ENCODE data around the gene RPL18A. TPM values are rescaled to one million over a fixed set of nuclear protein-coding genes. Genes with fewer than 3 reads are reported as not detected.

RPL18A gene
- polyA plus RNA-seq, 2 of the 4 experiments (the other 2 are of a cell fraction): 696 to 1,807 TPM

DNA sequence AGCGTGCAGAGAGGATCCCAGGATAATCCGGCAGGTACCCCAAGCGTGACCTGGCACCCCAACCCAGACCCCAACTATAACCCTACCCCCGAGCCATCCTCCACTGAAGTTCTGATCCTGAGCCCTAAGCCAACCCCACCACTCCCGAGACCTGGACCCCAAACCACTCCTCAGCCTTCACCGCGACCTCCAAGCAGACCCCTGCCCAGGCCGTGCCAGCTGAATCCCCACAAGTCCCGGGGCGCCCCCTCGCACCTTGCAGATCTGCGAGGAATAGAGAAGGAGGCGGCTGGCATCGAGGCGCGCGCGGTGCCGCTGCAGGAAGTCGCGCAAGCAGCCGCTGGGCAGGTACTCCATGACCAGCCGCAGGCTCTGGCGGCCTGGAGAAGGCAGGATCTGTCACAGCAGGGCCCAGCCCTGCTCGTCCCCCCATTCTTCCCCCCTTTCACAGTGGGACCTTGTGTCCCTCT, 28.3 kb upstream of the RPL18A start:
- Histone ChIP-seq H3K4me3 (no peak overlapping the region), H3K4me1 (peaks cover 4% of the 10 kb centered on the region; the same call in 1 of the 3 replicates), H3K4me2 (no peak overlapping the region; the same call in 2 of the 3 replicates), H3K27ac (0 out of 6 replicates have a peak overlapping the region, but pooled peaks of 1 of the 2 experiments have one; percentile 38), H3K9me3 (no peaks in the 10 kb centered on the region)
- no peak for ATAC-seq
- POLR2A ChIA-PET: interaction anchor here (1.0 to 1.3 kb wide), 2 partner anchors 20 to 28 kb away, joined by 3 to 9 read pairs; partner anchors contain the start of gene RPL18A
- FAIRE-seq: no peak
- TF ChIP-seq NFE2L2 (conservative IDR thresholded peaks at IDR 0.05; ENCODE audit: low read length) (no peak), POLR2AphosphoS2 (conservative IDR thresholded peaks at IDR 0.05; ENCODE audit: low read length) (no peak), PBX3 (IDR thresholded peaks at IDR 0.05) (no peak), NPAS2 (CRISPR knock-in tag; IDR thresholded peaks at IDR 0.05; ENCODE audit: borderline replicate concordance) (no peak), EHMT2 (IDR thresholded peaks at IDR 0.05; ENCODE audit: low read depth) (no peak), MAX (IDR thresholded peaks at IDR 0.05) (no peak), TP53 (CRISPR knock-in tag; IDR thresholded peaks at IDR 0.05) (no peak), ESRRA (IDR thresholded peaks at IDR 0.05; ENCODE audit: borderline replicate concordance, low read length) (no peak), KDM1A (IDR thresholded peaks at IDR 0.05; ENCODE audit: low read depth) (no peak), RAD21 (conservative IDR thresholded peaks at IDR 0.05 in 1 of 2, IDR thresholded peaks at IDR 0.05 in 1 of 2) (no peak)
- TF ChIP-seq, protein P1, sequence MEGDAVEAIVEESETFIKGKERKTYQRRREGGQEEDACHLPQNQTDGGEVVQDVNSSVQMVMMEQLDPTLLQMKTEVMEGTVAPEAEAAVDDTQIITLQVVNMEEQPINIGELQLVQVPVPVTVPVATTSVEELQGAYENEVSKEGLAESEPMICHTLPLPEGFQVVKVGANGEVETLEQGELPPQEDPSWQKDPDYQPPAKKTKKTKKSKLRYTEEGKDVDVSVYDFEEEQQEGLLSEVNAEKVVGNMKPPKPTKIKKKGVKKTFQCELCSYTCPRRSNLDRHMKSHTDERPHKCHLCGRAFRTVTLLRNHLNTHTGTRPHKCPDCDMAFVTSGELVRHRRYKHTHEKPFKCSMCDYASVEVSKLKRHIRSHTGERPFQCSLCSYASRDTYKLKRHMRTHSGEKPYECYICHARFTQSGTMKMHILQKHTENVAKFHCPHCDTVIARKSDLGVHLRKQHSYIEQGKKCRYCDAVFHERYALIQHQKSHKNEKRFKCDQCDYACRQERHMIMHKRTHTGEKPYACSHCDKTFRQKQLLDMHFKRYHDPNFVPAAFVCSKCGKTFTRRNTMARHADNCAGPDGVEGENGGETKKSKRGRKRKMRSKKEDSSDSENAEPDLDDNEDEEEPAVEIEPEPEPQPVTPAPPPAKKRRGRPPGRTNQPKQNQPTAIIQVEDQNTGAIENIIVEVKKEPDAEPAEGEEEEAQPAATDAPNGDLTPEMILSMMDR (IDR thresholded peaks at IDR 0.05): no peak
- WGBS (ENCODE audit: missing lambda C conversion rate): 90% methylated on average over 6 of the region's 25 CpGs
- CTCF ChIA-PET: interaction anchor here (1.9 kb wide), 1 partner anchor 24 kb away, joined by 9 read pairs; no protein-coding TSS in a partner anchor
- no peak for DNase-seq (ENCODE audit: low read depth in 1 of 2, low spot score in 1 of 2)

DNA sequence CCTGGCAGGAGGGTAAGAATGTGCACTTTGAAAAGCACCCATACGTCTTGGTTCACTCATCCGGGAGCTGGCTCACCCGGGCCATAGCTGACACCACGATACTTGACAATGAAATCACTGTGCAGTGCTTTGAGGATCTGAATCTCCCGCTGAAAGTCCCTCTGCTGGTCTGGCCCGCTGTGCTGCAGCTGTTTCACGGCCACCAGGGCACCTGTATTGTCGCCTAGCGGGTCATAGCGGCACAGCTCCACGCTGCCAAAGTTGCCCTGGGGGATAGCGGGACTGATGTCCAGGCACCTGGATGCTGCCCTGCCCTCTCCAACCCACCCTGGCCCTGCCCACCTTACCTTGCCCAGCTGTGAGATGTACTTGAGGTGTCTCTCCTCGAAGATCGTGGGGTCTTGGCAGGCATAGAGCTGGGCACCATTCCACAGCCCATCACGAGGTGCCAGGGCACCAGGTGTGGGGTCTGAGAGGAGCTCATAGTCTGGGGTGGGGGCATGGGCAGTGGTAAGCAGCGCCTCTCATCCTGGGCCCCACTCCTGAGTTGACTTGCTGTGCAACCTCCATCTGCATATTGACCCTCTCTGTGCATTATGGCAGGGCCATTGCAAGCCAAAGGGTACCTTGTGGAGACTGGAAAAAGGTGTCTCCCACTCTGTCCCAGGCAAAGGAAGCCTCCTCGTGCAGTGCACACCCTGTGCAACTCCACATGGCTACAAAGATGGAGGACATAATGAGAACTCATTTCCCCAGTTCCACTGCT, 27.1 kb upstream of the RPL18A start:
- ChIA-PET POLR2A (interaction anchor here (0.5 kb wide), 1 partner anchor 8 kb away, joined by 3 read pairs; no protein-coding TSS in a partner anchor), CTCF (interaction anchor here (0.9 to 1.9 kb wide), 3 partner anchors 10 to 27 kb away, joined by 4 to 9 read pairs (median 4); partner anchors contain the start of gene RPL18A)
- DNase-seq (ENCODE audit: low read depth in 1 of 2, low spot score in 1 of 2) (no peak), ATAC-seq (no peak), FAIRE-seq (no peak)
- 83% methylated on average over 15 of the region's 17 CpGs for WGBS (ENCODE audit: missing lambda C conversion rate)
- TF ChIP-seq KDM1A (IDR thresholded peaks at IDR 0.05; ENCODE audit: low read depth) (peak; percentile 33; the same call in 1 of the 2 replicates), CHD4 (IDR thresholded peaks at IDR 0.05; ENCODE audit: borderline replicate concordance) (no peak), ZFP36 (IDR thresholded peaks at IDR 0.05; ENCODE audit: borderline replicate concordance, partially characterized antibody) (peak; percentile 9)
- Histone ChIP-seq H3K4me1 (peaks cover 4% of the 10 kb centered on the region; the same call in 1 of the 3 replicates), H3K4me2 (no peak overlapping the region), H3K4me3 (no peak overlapping the region), H3K9me3 (no peaks in the 10 kb centered on the region), H3K27ac (no peak overlapping the region)

DNA sequence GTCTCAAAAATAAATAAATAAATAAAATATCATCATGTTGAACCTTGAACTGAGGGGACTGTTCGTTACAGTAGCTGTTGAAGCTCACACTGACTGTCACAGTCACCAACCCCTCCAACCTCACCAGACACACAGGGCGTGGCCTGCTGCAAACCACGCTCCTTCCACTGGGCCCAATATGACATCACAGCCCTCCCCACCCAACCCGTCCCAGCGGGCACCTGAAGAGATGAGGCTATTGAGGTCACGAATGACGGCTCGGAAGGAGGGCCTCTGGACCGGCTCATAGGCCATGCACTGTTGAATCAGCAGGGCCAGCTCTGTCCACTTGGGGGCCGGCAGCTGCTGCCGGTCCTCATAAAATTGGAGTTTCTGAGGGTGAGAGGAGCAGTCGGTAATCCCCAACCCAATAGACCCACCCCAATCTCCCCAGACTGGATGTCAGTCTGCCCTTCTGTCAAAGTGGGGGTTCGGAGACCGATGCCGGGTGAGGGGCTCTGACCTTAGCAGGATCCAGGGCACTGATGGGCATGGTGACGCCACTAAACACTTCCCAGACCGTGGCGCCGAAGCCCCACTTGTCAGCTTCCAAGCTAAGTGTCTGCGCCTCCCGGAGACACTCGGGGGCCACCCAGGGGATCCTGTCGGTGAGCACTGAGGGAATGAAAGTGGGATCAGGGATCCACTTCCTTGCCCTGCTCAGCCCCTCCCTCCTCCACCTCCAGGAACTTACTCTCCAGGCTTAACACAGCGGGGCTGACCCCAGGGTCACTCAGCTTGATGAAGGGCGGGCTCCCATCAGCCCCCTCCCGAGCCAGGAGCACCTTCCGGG, 25.1 kb upstream of the RPL18A start:
- 87% methylated on average over 14 of the region's 27 CpGs for WGBS (ENCODE audit: missing lambda C conversion rate)
- no peaks in the 10 kb centered on the region for H3K9me3 ChIP-seq
- no peak overlapping the region for H3K4me2 ChIP-seq
- CTCF ChIA-PET: no interaction called here
- peak in 1 of 2 experiments; percentile 35 for DNase-seq (ENCODE audit: low read depth in 1 of 2, low spot score in 1 of 2)
- POLR2A ChIA-PET: interaction anchor here (1.0 kb wide), 1 partner anchor 25 kb away, joined by 3 read pairs; the partner anchor contains the start of gene RPL18A
- no peak for FAIRE-seq
- H3K4me3 ChIP-seq: no peak overlapping the region
- peaks cover 3% of the 10 kb centered on the region; the same call in 1 of the 3 replicates for H3K4me1 ChIP-seq
- 0 out of 6 replicates have a peak, but pooled peaks of 1 of the 2 experiments have one; percentile 22 for ATAC-seq
- H3K27ac ChIP-seq: no peak overlapping the region
- TF ChIP-seq PHF8 (IDR thresholded peaks at IDR 0.05; ENCODE audit: borderline replicate concordance, low read depth): no peak
- TF ChIP-seq HOXB5 (CRISPR knock-in tag; IDR thresholded peaks at IDR 0.05): no peak
- no peak for TF ChIP-seq ZC3H11A (IDR thresholded peaks at IDR 0.05)
- no peak for TF ChIP-seq TFCP2L1 (CRISPR knock-in tag; IDR thresholded peaks at IDR 0.05)
- TF ChIP-seq FOSB (CRISPR knock-in tag; IDR thresholded peaks at IDR 0.05): no peak
- no peak for TF ChIP-seq EHMT2 (IDR thresholded peaks at IDR 0.05; ENCODE audit: low read depth)
- TF ChIP-seq HOXA7 (CRISPR knock-in tag; IDR thresholded peaks at IDR 0.05): no peak
- no peak for TF ChIP-seq HDAC2 (IDR thresholded peaks at IDR 0.05)
- no peak for TF ChIP-seq HEYL (CRISPR knock-in tag; IDR thresholded peaks at IDR 0.05)
- no peak for TF ChIP-seq RAD21 (conservative IDR thresholded peaks at IDR 0.05 in 1 of 2, IDR thresholded peaks at IDR 0.05 in 1 of 2)
- TF ChIP-seq FOSL2 (IDR thresholded peaks at IDR 0.05): no peak
- TF ChIP-seq FOSL2 (CRISPR knock-in tag; IDR thresholded peaks at IDR 0.05): no peak
- no peak for TF ChIP-seq POLR2A (IDR thresholded peaks at IDR 0.05; ENCODE audit: low read length)
- TF ChIP-seq NR3C1 (IDR thresholded peaks at IDR 0.05): no peak
- no peak for TF ChIP-seq RFX5 (IDR thresholded peaks at IDR 0.05)
- TF ChIP-seq, protein P2, sequence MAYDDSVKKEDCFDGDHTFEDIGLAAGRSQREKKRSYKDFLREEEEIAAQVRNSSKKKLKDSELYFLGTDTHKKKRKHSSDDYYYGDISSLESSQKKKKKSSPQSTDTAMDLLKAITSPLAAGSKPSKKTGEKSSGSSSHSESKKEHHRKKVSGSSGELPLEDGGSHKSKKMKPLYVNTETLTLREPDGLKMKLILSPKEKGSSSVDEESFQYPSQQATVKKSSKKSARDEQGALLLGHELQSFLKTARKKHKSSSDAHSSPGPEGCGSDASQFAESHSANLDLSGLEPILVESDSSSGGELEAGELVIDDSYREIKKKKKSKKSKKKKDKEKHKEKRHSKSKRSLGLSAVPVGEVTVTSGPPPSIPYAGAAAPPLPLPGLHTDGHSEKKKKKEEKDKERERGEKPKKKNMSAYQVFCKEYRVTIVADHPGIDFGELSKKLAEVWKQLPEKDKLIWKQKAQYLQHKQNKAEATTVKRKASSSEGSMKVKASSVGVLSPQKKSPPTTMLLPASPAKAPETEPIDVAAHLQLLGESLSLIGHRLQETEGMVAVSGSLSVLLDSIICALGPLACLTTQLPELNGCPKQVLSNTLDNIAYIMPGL (CRISPR knock-in tag; IDR thresholded peaks at IDR 0.05; ENCODE audit: borderline replicate concordance): no peak
